ENCODE measurements around the gene FANCC.

GRCh38 chr9:95176755-95177319 lies 140.7 kb downstream of the FANCC start:
- TF ChIP-seq YY1 (IDR thresholded peaks at IDR 0.05; ENCODE audit: insufficient read depth, insufficient read length), result no peak
- TF ChIP-seq ZNF274 (IDR thresholded peaks at IDR 0.05; ENCODE audit: low read depth, low read length), result no peak
- no peak for TF ChIP-seq SUZ12 (IDR thresholded peaks at IDR 0.05; ENCODE audit: extremely low read depth, insufficient read depth, insufficient read length)
